Mucosa of stomach (tissue), 1 donor: Measurements from ENCODE around the gene EEF1A2.

Experiments used
- H3K27me3 ChIP-seq: one replicate; pipeline ENCODE4 v1.7.0; 2013; ENCODE audit warnings: mild to moderate bottlenecking, low read length; ENCODE audit not compliant: control insufficient read depth, insufficient read depth
- H3K36me3 ChIP-seq: one replicate; pipeline ENCODE4 v1.7.0; 2013; ENCODE audit warnings: low read length; ENCODE audit not compliant: control insufficient read depth, insufficient read depth
- H3K4me1 ChIP-seq: one replicate; pipeline ENCODE4 v1.7.0; 2013; ENCODE audit warnings: mild to moderate bottlenecking, low read length; ENCODE audit not compliant: control insufficient read depth, insufficient read depth
- H3K4me3 ChIP-seq: one replicate; pipeline ENCODE4 v1.7.0; 2013; ENCODE audit warnings: low read length
- H3K9ac ChIP-seq: one replicate; pipeline ENCODE4 v1.7.0; 2013; ENCODE audit warnings: mild to moderate bottlenecking, low read length, moderate library complexity
- H3K9me3 ChIP-seq: one replicate; pipeline ENCODE4 v1.7.0; 2013; ENCODE audit warnings: mild to moderate bottlenecking, low read length, moderate library complexity; ENCODE audit not compliant: control insufficient read depth
- donor health status: Pancreatic carcinoma.

EEF1A2 gene

DNA sequence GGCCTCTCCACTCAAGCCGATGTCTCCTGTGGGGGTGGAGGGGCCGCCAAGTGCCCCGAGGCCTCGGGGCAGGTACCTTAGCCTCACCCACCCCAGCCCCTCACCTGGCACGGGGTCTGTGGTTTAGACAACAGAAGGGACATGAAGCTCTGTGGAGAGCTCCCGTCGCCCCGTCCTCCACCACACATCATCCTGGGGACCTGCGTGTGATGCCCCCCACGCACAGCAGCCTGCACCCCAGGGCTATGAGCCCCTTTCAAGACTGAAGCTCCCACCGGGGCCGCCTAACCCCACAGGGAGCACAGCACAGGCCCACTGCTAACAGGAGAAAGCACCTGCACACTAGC, 34.6 kb downstream of the EEF1A2 start:
- Histone ChIP-seq H3K36me3 (no peaks in the 10 kb centered on the region), H3K27me3 (peaks cover 25% of the 10 kb centered on the region), H3K9me3 (no peaks in the 10 kb centered on the region), H3K4me3 (no peak overlapping the region), H3K9ac (no peak overlapping the region), H3K4me1 (no peaks in the 10 kb centered on the region)

DNA sequence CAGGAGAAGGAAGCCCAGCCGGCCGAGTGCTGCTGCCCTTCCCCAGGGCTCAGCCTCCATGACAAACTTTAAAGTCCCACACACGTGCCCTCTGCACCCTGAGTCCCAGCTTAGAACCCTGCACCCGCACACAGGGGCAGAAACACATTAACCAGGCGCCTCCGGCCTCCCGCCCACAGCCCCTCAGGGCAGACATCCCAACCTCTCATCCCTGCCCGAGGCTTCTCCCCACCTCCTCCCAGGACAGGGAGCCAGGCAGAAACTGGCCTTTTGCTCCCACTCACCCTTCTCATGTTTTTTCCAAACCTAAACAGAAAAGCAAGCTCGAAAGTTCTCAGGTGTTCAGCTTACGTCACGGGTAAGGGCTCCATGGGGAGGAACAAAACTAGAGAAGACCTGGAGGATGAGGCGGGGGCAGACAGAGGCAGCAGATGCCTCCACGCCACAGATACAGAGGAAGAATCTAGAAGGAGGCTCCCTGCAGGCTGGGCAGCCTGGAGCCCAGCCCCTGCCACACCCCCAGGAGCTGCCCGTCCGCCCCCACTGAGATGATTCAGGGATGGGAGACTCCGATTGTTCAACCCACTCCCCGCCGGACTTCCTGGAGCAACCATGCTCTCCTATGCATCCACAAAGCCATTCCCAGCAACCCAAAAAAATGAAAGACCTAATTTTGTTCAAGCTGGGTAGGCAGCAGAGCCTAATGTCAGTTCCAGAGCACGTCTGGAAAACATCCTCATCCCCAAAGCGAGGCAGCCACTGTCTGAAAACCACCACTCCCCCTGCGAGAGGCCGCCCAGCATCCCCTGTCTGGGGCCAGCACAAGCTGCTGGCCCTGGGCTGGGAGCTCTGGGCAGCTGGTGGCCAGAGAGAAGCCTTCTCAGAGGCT, 35.2 kb downstream of the EEF1A2 start:
- Histone ChIP-seq H3K9ac (no peak overlapping the region), H3K27me3 (peaks cover 19% of the 10 kb centered on the region), H3K4me3 (no peak overlapping the region)

DNA sequence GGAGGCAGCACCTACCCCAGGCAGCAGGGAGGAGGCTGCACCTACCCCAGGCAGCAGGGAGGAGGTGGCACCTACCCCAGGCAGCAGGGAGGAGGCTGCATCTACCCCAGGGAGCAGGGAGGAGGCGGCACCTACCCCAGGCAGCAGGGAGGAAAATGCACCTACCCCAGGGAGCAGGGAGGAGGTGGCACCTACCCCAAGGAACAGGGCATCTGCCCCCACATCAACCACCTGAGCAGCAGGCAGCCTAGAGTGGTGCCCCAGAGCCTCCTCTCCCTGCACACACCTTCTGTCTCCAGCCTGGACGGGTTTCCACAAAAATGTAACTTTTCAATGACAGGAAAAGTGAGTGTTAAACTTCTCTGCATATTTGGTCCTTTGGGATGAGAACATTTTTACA, 36.6 kb downstream of the EEF1A2 start:
- Histone ChIP-seq H3K4me3 (no peak overlapping the region), H3K9me3 (no peaks in the 10 kb centered on the region), H3K36me3 (no peaks in the 10 kb centered on the region), H3K9ac (no peak overlapping the region), H3K27me3 (peaks cover 23% of the 10 kb centered on the region), H3K4me1 (no peaks in the 10 kb centered on the region)

More for the DNA sequence above, 35.2 kb downstream of the EEF1A2 start:
- Histone ChIP-seq H3K9me3 (no peaks in the 10 kb centered on the region), H3K4me1 (no peaks in the 10 kb centered on the region), H3K36me3 (no peaks in the 10 kb centered on the region)

DNA sequence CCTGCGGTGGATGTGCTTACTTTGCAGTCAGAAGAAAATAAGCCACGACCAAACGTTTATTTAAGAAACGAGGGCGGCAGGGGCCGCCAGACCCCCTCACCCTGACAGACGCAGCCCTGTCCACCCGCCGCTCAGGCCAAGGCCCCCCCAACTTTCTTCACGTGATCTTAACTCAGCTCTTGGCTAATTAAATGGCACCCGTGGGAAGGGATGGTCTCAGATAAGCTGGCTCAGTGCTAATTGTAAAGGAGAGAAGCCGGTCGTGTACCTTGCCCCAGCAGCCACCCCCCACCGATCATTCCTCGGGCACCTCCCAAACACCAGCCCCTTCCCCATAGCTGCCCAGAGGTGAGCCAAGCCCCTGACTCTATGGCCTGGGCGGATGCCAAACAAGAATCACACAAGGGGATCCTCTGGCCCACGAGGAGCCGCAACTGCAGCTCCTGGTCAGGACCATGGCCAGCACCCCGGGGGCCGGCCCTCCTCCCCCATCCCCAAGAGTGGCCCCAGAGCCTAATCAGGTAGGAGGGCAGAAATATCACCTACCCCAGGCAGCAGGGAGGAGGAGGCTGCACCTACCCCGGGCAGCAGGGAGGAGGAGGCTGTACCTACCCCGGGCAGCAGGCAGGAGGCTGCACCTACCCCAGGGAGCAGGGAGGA, 37.6 kb downstream of the EEF1A2 start:
- Histone ChIP-seq H3K4me1 (no peaks in the 10 kb centered on the region), H3K4me3 (no peak overlapping the region), H3K9me3 (no peaks in the 10 kb centered on the region), H3K9ac (no peak overlapping the region), H3K27me3 (peaks cover 26% of the 10 kb centered on the region), H3K36me3 (no peaks in the 10 kb centered on the region)

DNA sequence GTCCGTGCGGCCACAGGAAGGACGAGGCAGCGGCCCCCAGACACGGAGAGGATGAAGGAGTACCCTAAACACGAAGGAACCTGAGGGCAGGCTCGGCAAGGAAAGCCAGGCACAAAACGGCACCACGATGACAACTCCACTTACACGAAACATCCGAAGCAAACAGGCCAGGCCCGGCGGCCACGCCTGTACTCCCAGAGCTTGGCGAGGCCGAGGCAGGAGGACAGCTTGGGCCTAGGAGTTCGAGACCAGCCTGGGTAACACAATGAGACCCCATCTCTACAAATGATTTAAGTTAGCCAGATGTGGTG, 39.9 kb downstream of the EEF1A2 start:
- H3K4me3 ChIP-seq: no peak overlapping the region
- H3K4me1 ChIP-seq: no peaks in the 10 kb centered on the region
- no peaks in the 10 kb centered on the region for H3K9me3 ChIP-seq
- peaks cover 40% of the 10 kb centered on the region for H3K27me3 ChIP-seq
- no peak overlapping the region for H3K9ac ChIP-seq
- H3K36me3 ChIP-seq: no peaks in the 10 kb centered on the region

DNA sequence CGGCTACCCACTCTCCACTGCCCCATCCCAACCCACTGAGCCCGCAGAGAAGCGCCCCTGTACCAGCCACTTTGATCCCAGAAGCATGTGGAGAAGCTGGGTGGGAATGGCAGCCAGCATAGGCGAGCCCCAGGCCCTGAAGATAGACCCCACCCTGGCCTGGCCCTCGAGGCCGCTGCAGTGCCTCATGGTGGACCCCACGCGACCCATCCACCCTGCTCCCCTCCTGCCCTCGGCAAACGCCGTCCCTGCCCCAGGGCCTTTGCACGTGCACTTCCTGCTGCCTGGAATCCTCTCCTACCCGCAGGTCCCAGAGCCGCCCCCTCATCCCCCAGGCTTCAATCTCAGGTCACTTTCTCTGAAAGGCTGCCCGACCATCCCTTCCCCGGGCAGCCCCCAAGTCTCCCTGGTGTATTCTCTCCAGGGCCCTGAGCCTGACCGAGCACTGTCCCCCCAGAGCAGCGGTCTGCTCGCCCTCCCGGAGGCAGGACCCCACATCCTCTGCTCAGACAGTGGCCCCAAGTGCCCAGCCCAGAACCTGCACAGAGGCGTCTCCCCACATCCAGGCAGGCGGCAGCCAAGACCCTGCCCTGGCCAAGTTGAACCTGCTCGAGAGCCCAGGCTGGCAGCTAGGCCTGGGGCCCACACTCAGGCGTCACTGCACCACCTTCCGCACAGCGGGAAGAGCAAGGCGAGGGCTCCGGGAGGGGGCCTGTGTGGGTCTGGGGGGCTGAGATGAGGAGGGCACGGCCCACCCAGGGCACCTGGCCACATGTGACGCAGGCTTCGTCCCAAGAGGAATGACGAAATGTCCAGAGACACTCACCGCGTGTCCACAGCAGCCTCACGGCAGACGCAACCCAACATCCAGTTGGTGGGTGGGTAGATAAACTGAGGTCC, 40.5 kb downstream of the EEF1A2 start:
- Histone ChIP-seq H3K9me3 (no peaks in the 10 kb centered on the region), H3K4me1 (no peaks in the 10 kb centered on the region), H3K9ac (no peak overlapping the region), H3K27me3 (peaks cover 42% of the 10 kb centered on the region), H3K4me3 (no peak overlapping the region), H3K36me3 (no peaks in the 10 kb centered on the region)

DNA sequence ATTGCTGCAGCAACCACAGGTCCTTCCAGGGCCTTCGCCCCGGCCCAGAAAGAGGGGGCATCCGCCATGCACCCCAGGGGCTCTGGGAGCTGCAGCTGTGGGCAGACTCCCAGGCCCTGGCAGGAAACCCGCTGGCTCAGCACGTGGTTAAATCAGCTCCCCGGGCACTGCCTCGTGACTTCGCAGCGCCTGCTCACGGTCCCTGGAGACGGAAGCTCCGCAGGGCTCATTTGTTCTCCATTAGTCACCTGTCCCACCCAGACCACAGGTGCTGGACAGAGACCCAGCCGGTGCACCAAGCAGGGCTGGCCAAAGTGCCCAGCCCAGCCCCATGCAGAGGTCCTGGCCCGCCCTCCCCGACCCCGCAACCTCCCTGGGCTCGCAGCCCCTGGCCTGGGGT, 41.1 kb downstream of the EEF1A2 start:
- Histone ChIP-seq H3K4me1 (no peaks in the 10 kb centered on the region), H3K9ac (no peak overlapping the region), H3K4me3 (no peak overlapping the region), H3K9me3 (no peaks in the 10 kb centered on the region), H3K27me3 (peaks cover 42% of the 10 kb centered on the region), H3K36me3 (no peaks in the 10 kb centered on the region)

DNA sequence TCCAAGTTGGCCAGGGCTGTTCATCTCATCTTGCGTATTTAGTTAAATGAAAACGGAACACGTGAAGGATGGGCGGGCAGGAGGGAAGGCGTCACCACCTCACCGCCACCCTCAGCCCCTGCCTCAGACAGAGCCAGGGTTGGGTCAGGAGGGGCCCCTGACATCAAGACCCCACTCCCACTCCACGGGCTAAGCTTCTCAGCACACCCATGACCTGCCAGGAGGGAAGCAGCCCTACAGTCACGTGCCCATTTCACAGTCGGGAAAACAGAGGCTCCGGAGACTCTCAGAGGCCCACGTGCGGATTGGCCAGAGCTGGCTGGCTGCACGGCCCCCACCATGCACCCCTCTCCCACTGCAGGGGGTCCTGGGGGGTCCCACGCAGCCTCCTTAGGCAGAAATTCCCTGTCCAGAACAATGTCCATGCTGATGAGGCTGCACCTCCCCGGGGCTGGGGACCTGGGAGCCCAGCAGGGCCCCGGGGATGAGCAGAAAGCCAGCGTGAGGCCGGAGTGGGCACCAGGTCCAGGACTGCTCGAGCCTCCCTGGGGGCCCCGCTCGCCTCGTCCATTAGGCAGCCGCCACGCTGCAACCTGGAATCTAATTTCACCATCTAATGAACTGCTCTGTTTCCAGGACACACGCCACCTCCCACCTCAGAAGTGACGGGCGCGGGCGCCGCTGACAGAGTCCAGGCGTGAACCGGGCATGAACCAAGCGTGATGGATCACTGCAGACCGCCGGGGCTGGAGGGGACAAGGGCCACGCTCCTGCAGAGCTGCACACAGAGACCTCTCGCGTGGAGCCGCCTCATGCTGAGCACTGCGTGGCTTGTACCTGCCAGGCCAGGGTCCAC, 42.2 kb downstream of the EEF1A2 start:
- Histone ChIP-seq H3K27me3 (peaks cover 44% of the 10 kb centered on the region), H3K4me1 (no peaks in the 10 kb centered on the region), H3K9ac (no peak overlapping the region), H3K36me3 (no peaks in the 10 kb centered on the region), H3K9me3 (no peaks in the 10 kb centered on the region), H3K4me3 (no peak overlapping the region)

DNA sequence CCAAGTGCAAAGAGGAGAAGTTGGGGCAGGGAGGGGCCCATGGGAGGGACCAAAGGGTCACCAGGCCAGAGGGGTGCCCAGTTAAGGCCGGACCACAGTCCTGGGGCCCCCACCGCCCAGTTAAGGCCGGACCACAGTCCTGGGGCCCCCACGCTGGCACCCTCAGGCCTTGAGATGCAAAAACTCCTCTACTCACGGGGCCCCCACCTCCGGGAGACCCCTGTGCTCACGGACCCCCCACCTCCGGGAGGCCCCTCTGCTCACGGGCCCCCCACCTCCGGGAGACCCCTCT, 43.4 kb downstream of the EEF1A2 start:
- Histone ChIP-seq H3K4me3 (no peak overlapping the region), H3K4me1 (no peaks in the 10 kb centered on the region), H3K9ac (no peak overlapping the region), H3K9me3 (no peaks in the 10 kb centered on the region), H3K27me3 (peaks cover 35% of the 10 kb centered on the region), H3K36me3 (no peaks in the 10 kb centered on the region)

DNA sequence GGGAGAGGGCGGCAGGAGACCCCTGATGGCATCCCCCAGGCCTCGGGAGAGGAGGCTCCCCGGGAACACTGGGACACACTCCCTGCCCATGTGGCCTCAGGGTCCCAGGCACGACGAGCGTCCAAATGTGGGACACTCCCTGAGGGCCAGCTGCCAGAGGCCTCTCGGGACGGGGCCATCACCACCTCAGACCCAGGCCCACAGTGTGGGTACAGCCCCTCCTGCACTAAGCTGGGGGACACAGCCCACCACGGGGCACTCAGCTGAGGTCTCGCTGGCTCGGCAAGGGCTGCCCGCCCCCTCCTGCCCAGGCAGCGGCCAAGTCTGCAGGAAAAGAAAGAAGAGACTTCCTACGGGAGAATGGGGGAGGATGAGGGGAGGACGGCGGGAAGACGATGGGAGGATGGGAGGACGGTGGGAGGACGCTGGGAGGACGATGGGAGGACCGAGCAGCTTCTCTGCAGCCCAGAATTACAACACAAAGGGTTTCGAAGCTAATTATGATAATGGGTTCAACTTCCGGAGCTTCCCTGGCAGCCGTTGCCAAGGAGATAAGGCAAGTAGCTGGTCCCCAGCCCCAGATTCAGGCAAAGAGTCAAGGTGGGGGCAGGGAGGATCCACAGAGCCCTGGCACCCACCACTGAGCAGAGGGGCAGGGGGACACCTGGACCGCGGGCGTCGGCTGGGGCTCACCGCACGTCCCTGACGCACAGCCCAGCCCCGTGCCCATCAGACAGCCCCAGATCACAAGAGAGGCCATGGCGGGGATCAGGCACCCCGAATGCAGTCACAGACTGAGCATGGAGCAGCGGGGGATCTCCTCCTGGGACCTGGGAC, 43.9 kb downstream of the EEF1A2 start:
- no peaks in the 10 kb centered on the region for H3K4me1 ChIP-seq
- peaks cover 35% of the 10 kb centered on the region for H3K27me3 ChIP-seq
- H3K9me3 ChIP-seq: no peaks in the 10 kb centered on the region
- no peaks in the 10 kb centered on the region for H3K36me3 ChIP-seq
- no peak overlapping the region for H3K4me3 ChIP-seq
- H3K9ac ChIP-seq: no peak overlapping the region
